Measurements from ENCODE around the gene ZNF384. TPM values are rescaled to one million over a fixed set of nuclear protein-coding genes. Genes with fewer than 3 reads are reported as not detected.
A peak's percentile ranks its signal among the peaks of the same experiment; 100 is the strongest.

ZNF384 gene
- total RNA-seq, 2 experiments from 2014 or later, result 48.6 to 95.5 TPM

DNA sequence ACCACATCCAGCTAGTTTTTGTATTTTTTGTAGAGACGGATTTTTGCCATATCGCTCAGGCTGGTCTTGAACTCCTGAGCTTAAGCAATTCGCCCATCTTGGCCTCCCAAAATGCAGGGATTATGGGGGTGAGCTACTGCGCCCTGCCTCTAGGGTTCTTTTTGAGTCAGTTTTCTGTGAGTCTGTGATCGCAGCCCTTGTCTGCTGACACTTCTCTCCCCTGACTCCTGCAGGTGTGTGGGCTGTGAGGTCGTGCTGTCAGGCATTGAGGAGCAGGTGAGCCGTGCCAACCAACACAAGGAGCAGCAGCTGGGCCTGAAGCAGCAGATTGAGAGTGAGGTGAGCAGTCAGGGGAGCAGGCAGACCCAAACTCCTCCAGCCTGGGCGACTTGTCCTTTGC lies 41.0 kb upstream of the ZNF384 start:
- peak; percentile 25 for DNase-seq (ENCODE audit: low spot score)

DNA sequence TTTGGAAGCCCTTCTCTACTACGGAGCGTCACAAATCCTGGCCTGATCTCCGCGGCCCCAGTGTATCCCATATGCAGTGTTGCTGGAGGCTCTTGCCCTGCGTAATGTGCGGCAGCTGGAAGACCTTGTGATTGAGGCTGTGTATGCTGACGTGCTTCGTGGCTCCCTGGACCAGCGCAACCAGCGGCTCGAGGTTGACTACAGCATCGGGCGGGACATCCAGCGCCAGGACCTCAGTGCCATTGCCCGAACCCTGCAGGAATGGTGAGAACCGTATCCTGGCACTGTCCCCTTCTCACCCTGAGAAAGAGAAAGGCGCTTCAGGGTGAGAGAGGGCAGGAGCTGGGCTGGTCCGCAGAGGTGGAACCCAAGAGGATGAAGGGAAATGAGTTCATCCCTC lies 40.0 kb upstream of the ZNF384 start:
- no peaks in the 10 kb centered on the region for H4K20me1 ChIP-seq (ENCODE audit: insufficient read depth, low read length)
- H3K4me3 ChIP-seq (ENCODE audit: low read depth, low read length, poor library complexity, severe bottlenecking), result no peak overlapping the region
- H3K9me2 ChIP-seq (ENCODE audit: insufficient read depth, low read length), result no peaks in the 10 kb centered on the region
- intact Hi-C loops (cut with micrococcal nuclease; ENCODE audit: unreplicated experiment), result no loop called here
- no TSS peak for BruUV-seq (replicated peaks)
- ChIA-PET CTCF (ENCODE audit: unreplicated experiment) (no interaction called here), POLR2A (interaction anchor here (1.1 kb wide), 1 partner anchor 33 kb away, joined by 3 read pairs; no protein-coding TSS in a partner anchor)
- H2AFZ ChIP-seq (ENCODE audit: low read length), result no peak overlapping the region
- TF ChIP-seq, protein P1, sequence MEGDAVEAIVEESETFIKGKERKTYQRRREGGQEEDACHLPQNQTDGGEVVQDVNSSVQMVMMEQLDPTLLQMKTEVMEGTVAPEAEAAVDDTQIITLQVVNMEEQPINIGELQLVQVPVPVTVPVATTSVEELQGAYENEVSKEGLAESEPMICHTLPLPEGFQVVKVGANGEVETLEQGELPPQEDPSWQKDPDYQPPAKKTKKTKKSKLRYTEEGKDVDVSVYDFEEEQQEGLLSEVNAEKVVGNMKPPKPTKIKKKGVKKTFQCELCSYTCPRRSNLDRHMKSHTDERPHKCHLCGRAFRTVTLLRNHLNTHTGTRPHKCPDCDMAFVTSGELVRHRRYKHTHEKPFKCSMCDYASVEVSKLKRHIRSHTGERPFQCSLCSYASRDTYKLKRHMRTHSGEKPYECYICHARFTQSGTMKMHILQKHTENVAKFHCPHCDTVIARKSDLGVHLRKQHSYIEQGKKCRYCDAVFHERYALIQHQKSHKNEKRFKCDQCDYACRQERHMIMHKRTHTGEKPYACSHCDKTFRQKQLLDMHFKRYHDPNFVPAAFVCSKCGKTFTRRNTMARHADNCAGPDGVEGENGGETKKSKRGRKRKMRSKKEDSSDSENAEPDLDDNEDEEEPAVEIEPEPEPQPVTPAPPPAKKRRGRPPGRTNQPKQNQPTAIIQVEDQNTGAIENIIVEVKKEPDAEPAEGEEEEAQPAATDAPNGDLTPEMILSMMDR (conservative IDR thresholded peaks at IDR 0.05; ENCODE audit: low read length), result no peak
- TF ChIP-seq EZH2phosphoT487 (IDR thresholded peaks at IDR 0.05; ENCODE audit: borderline replicate concordance, low read depth, low read length), result no peak
- no peak for DNase-seq (ENCODE audit: low spot score)
- H3K9me3 ChIP-seq (ENCODE audit: low read length), result no peaks in the 10 kb centered on the region
- H3K4me2 ChIP-seq (ENCODE audit: low read length), result no peak overlapping the region
- H3K4me1 ChIP-seq (ENCODE audit: insufficient read depth, low read length, poor library complexity, severe bottlenecking), result peaks cover 20% of the 10 kb centered on the region
- H3K79me2 ChIP-seq (ENCODE audit: insufficient read depth, low read depth, low read length), result peaks cover 5% of the 10 kb centered on the region; the same call in 1 of the 2 replicates
- H3K27ac ChIP-seq (ENCODE audit: low read depth, low read length, poor library complexity, severe bottlenecking), result no peak overlapping the region
- H3K36me3 ChIP-seq (ENCODE audit: insufficient read depth, low read length), result peaks cover 40% of the 10 kb centered on the region

More for the DNA sequence above, 41.0 kb upstream of the ZNF384 start:
- ChIA-PET CTCF (ENCODE audit: unreplicated experiment) (no interaction called here), POLR2A (interaction anchor here (1.1 kb wide), 1 partner anchor 34 kb away, joined by 3 read pairs; no protein-coding TSS in a partner anchor)
- H4K20me1 ChIP-seq (ENCODE audit: insufficient read depth, low read length), result no peaks in the 10 kb centered on the region
- peaks cover 15% of the 10 kb centered on the region for H3K4me1 ChIP-seq (ENCODE audit: insufficient read depth, low read length, poor library complexity, severe bottlenecking)
- no peak overlapping the region; the same call in 1 of the 2 replicates for H3K4me2 ChIP-seq (ENCODE audit: low read length)
- BruUV-seq (replicated peaks), result no TSS peak
- no peak overlapping the region for H2AFZ ChIP-seq (ENCODE audit: low read length)
- H3K79me2 ChIP-seq (ENCODE audit: insufficient read depth, low read depth, low read length), result no peaks in the 10 kb centered on the region
- H3K36me3 ChIP-seq (ENCODE audit: insufficient read depth, low read length), result peaks cover 43% of the 10 kb centered on the region
- H3K27ac ChIP-seq (ENCODE audit: low read depth, low read length, poor library complexity, severe bottlenecking), result no peak overlapping the region
- no peak for TF ChIP-seq EZH2phosphoT487 (IDR thresholded peaks at IDR 0.05; ENCODE audit: borderline replicate concordance, low read depth, low read length)
- TF ChIP-seq, protein P1 (conservative IDR thresholded peaks at IDR 0.05; ENCODE audit: low read length), result 0 out of 2 replicates have a peak, but pooled peaks have one; percentile 32
- no peaks in the 10 kb centered on the region for H3K9me2 ChIP-seq (ENCODE audit: insufficient read depth, low read length)
- intact Hi-C loops (cut with micrococcal nuclease; ENCODE audit: unreplicated experiment), result no loop called here
- H3K4me3 ChIP-seq (ENCODE audit: low read depth, low read length, poor library complexity, severe bottlenecking), result no peak overlapping the region
- no peaks in the 10 kb centered on the region for H3K9me3 ChIP-seq (ENCODE audit: low read length)

DNA sequence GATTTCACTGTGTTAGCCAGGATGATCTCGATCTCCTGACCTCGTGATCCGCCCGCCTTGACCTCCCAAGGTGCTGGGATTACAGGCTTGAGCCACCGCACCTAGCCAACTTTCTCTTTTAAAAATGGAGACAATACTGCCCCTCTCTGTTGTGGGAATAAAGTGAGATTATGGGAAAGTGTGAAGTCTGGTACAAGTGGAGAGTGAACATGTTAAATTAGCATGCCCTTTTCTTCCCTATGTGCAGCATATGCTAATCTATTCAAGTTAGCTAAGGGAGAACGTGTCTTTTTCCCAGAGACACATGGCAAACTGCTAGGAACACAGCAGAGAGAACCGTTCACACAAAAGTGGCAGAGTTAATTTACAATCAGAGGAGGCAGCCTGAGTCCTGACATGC lies 36.2 kb upstream of the ZNF384 start:
- DNase-seq (ENCODE audit: low spot score), result no peak
- no peak overlapping the region for H3K4me3 ChIP-seq (ENCODE audit: low read depth, low read length, poor library complexity, severe bottlenecking)
- TF ChIP-seq, protein P1 (conservative IDR thresholded peaks at IDR 0.05; ENCODE audit: low read length), result no peak
- intact Hi-C loops (cut with micrococcal nuclease; ENCODE audit: unreplicated experiment), result no loop called here
- ChIA-PET POLR2A (interaction anchor here (0.9 to 3.3 kb wide), 5 partner anchors 8 to 126 kb away, joined by 3 to 16 read pairs (median 6); partner anchors contain the start of genes CDCA3 and USP5), CTCF (ENCODE audit: unreplicated experiment) (interaction anchor here (2.0 kb wide), 1 partner anchor 28 kb away, joined by 7 read pairs; the partner anchor contains the start of gene MLF2)
- H3K27ac ChIP-seq (ENCODE audit: low read depth, low read length, poor library complexity, severe bottlenecking), result no peak overlapping the region
- peaks cover 25% of the 10 kb centered on the region for H3K36me3 ChIP-seq (ENCODE audit: insufficient read depth, low read length)
- no peaks in the 10 kb centered on the region for H3K9me2 ChIP-seq (ENCODE audit: insufficient read depth, low read length)
- H3K4me2 ChIP-seq (ENCODE audit: low read length), result peak overlapping the region; percentile 90
- no peak overlapping the region for H2AFZ ChIP-seq (ENCODE audit: low read length)
- no peaks in the 10 kb centered on the region for H3K9me3 ChIP-seq (ENCODE audit: low read length)
- peaks cover 48% of the 10 kb centered on the region for H3K4me1 ChIP-seq (ENCODE audit: insufficient read depth, low read length, poor library complexity, severe bottlenecking)
- no peaks in the 10 kb centered on the region for H4K20me1 ChIP-seq (ENCODE audit: insufficient read depth, low read length)
- H3K79me2 ChIP-seq (ENCODE audit: insufficient read depth, low read depth, low read length), result peaks cover 11% of the 10 kb centered on the region; the same call in 1 of the 2 replicates
- no TSS peak for BruUV-seq (replicated peaks)

All from OCI-LY7 (cell line).